Measurements from ENCODE around the gene OCLN. TPM values are rescaled to one million over a fixed set of nuclear protein-coding genes. Genes with fewer than 3 reads are reported as not detected.
"Not testable (repeated sequence)": the region's sequence is repeated elsewhere in the genome, so short reads cannot be mapped to it uniquely, and the experiment has no call there.

OCLN gene
- total RNA-seq, 2 experiments from 2014 or later: 0.52 to 0.61 TPM

- CTCF ChIA-PET: no interaction called here
- POLR2A ChIA-PET: interaction anchor here (0.7 kb wide), 1 partner anchor 59 kb away, joined by 3 read pairs; no protein-coding TSS in a partner anchor
These were observed 3.3 kb upstream of the OCLN start for GRCh38 chr5:69489246-69489645.

GRCh38 chr5:69491027-69491426, 1.6 kb upstream of the OCLN start:
- ChIA-PET POLR2A (no interaction called here), CTCF (no interaction called here)

- CTCF ChIA-PET: no interaction called here
- POLR2A ChIA-PET: no interaction called here
These were observed 676 bp upstream of the OCLN start for GRCh38 chr5:69491838-69492390.

GRCh38 chr5:69492923-69493395, 369 bp downstream of the OCLN start:
- CTCF ChIA-PET: no interaction called here
- POLR2A ChIA-PET: no interaction called here

- CTCF ChIA-PET: no interaction called here
- POLR2A ChIA-PET: no interaction called here
These were observed 975 bp downstream of the OCLN start for GRCh38 chr5:69493396-69494133.

GRCh38 chr5:69494452-69494851, 1.9 kb downstream of the OCLN start:
- CTCF ChIA-PET: no interaction called here
- POLR2A ChIA-PET: no interaction called here

- POLR2A ChIA-PET: no interaction called here
- CTCF ChIA-PET: no interaction called here
These were observed 4.5 kb downstream of the OCLN start for GRCh38 chr5:69497006-69497520.

- POLR2A ChIA-PET: no interaction called here
- CTCF ChIA-PET: no interaction called here
These were observed 5.8 kb downstream of the OCLN start for GRCh38 chr5:69498384-69498783.

GRCh38 chr5:69502367-69502766, 9.8 kb downstream of the OCLN start:
- POLR2A ChIA-PET: no interaction called here
- CTCF ChIA-PET: interaction anchor here (0.6 kb wide), 1 partner anchor 358 kb away, joined by 4 read pairs; no protein-coding TSS in a partner anchor

- CTCF ChIA-PET: no interaction called here
- POLR2A ChIA-PET: no interaction called here
These were observed 10.3 kb downstream of the OCLN start for GRCh38 chr5:69502767-69503488.

- CTCF ChIA-PET: no interaction called here
- POLR2A ChIA-PET: no interaction called here
These were observed 11.4 kb downstream of the OCLN start for GRCh38 chr5:69504036-69504435.

- ChIA-PET POLR2A (no interaction called here), CTCF (no interaction called here)
These were observed 12.7 kb downstream of the OCLN start for GRCh38 chr5:69505306-69505705.

GRCh38 chr5:69509212-69509611, 16.6 kb downstream of the OCLN start:
- POLR2A ChIA-PET: no interaction called here
- CTCF ChIA-PET: no interaction called here

- CTCF ChIA-PET: no interaction called here
- POLR2A ChIA-PET: no interaction called here
These were observed 18.1 kb downstream of the OCLN start for GRCh38 chr5:69510694-69511093.

- POLR2A ChIA-PET: no interaction called here
- CTCF ChIA-PET: no interaction called here
These were observed 20.2 kb downstream of the OCLN start for GRCh38 chr5:69512740-69513260.

GRCh38 chr5:69515570-69515969, 23.0 kb downstream of the OCLN start:
- CTCF ChIA-PET, POLR2A ChIA-PET: not testable (repeated sequence)

- POLR2A ChIA-PET: no interaction called here
- CTCF ChIA-PET: no interaction called here
These were observed 24.2 kb downstream of the OCLN start for GRCh38 chr5:69516769-69517168.

- ChIA-PET CTCF (no interaction called here), POLR2A (no interaction called here)
These were observed 25.2 kb downstream of the OCLN start for GRCh38 chr5:69517763-69518212.

- ChIA-PET POLR2A (no interaction called here), CTCF (no interaction called here)
These were observed 26.7 kb downstream of the OCLN start for GRCh38 chr5:69519285-69519684.

GRCh38 chr5:69522035-69522434, 29.4 kb downstream of the OCLN start:
- ChIA-PET POLR2A (no interaction called here), CTCF (no interaction called here)

GRCh38 chr5:69525490-69525889, 32.9 kb downstream of the OCLN start:
- POLR2A ChIA-PET: no interaction called here
- CTCF ChIA-PET: no interaction called here
